NCI-H345 (cell line): ENCODE results near the gene SSUH2.
A peak's percentile ranks its signal among the peaks of the same experiment; 100 is the strongest.

ENCODE experiments used
- DNase-seq: peaks from one replicate; lab custom pipeline; 2025; lab: John Stamatoyannopoulos, UW

SSUH2 gene

GRCh38 chr3:8659242-8659641 is 14.6 kb upstream of the SSUH2 start:
- DNase-seq = no peak

- peak; percentile 64 for DNase-seq
Measured at GRCh38 chr3:8658306-8659212, 14.0 kb upstream of the SSUH2 start.

- DNase-seq = no peak
Measured at GRCh38 chr3:8657804-8658305, 13.3 kb upstream of the SSUH2 start.

GRCh38 chr3:8656240-8656639 is 11.6 kb upstream of the SSUH2 start:
- no peak for DNase-seq

GRCh38 chr3:8655387-8655835 is 10.8 kb upstream of the SSUH2 start:
- DNase-seq = no peak

- peak; percentile 7 for DNase-seq
Measured at GRCh38 chr3:8654572-8655329, 10.2 kb upstream of the SSUH2 start.

- no peak for DNase-seq
Measured at GRCh38 chr3:8653800-8654408, 9.3 kb upstream of the SSUH2 start.

GRCh38 chr3:8652324-8652987 is 7.9 kb upstream of the SSUH2 start:
- no peak for DNase-seq

- no peak for DNase-seq
Measured at GRCh38 chr3:8651418-8652323, 7.1 kb upstream of the SSUH2 start.

GRCh38 chr3:8650583-8651416 is 6.2 kb upstream of the SSUH2 start:
- DNase-seq = no peak

- no peak for DNase-seq
Measured at GRCh38 chr3:8649757-8650156, 5.2 kb upstream of the SSUH2 start.

- DNase-seq = no peak
Measured at GRCh38 chr3:8648909-8649741, 4.5 kb upstream of the SSUH2 start.

- DNase-seq = no peak
Measured at GRCh38 chr3:8647137-8647985, 2.8 kb upstream of the SSUH2 start.

GRCh38 chr3:8646313-8646938 is 1.8 kb upstream of the SSUH2 start:
- no peak for DNase-seq

GRCh38 chr3:8645712-8646111 is 1.1 kb upstream of the SSUH2 start:
- DNase-seq = no peak

GRCh38 chr3:8643693-8644365 is 769 bp downstream of the SSUH2 start:
- DNase-seq = no peak

GRCh38 chr3:8642001-8642400 is 2.6 kb downstream of the SSUH2 start:
- no peak for DNase-seq
